Mononuclear cell (primary cell): Measurements from ENCODE around the gene PARVA. TPM values are rescaled to one million over a fixed set of nuclear protein-coding genes. Genes with fewer than 3 reads are reported as not detected.

Source experiments
- H3K27me3 ChIP-seq: 2 replicates; pipeline ENCODE4 v1.6.0; 2011; ENCODE audit warnings: low read length, control low read depth; ENCODE audit not compliant: insufficient read depth
- H3K4me1 ChIP-seq: 2 replicates; pipeline ENCODE4 v1.5.1; 2011; ENCODE audit warnings: mild to moderate bottlenecking, low read length, control low read depth; ENCODE audit not compliant: insufficient read depth
- H3K4me3 ChIP-seq: 2 replicates; pipeline ENCODE4 v1.5.1; 2011; ENCODE audit warnings: mild to moderate bottlenecking, low read length, moderate library complexity
- H3K9me3 ChIP-seq: 2 replicates; pipeline ENCODE4 v1.5.1; 2011; ENCODE audit warnings: low read depth, mild to moderate bottlenecking, control low read depth, low read length
- total RNA-seq: library from RNA; depleted of rRNA; stranded (reverse); fragments of >200 nt; gene quantifications from one replicate; pipeline ENCODE4 v1.2.3, GENCODE V29; 2012

PARVA gene
- total RNA-seq, 1 donor: 0.21 TPM

DNA sequence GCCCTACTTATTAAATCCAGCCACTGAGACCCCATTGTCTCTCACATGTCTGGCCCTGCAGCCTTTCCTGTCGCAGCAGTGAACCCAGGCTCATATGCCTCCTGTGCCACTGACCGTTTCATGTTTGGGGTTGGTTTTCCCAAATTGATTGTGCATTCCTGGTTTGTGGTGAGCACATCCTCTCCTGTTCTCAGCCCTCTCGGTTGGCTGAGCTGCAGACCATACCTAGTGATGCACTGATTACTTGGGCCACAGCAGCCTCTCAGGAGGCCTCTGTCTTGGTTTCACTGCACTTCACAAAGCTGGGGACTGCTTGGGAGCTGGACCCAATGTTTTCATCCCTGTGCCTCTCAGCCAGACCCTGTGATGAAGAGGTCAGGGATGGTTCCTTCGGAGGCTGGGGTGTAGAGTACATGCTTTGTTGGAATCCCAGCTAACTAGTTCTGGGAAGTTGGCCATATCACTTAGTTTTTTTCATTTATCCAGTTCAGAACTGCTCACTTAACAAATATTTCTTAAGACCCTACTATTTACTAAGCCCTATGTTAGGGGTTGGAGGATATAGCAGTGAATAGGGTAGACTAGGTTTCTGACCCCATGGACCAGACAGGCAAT is 30.9 kb downstream of the PARVA start:
- Histone ChIP-seq H3K27me3 (no peaks in the 10 kb centered on the region), H3K4me3 (no peak overlapping the region), H3K4me1 (no peaks in the 10 kb centered on the region), H3K9me3 (no peaks in the 10 kb centered on the region)

DNA sequence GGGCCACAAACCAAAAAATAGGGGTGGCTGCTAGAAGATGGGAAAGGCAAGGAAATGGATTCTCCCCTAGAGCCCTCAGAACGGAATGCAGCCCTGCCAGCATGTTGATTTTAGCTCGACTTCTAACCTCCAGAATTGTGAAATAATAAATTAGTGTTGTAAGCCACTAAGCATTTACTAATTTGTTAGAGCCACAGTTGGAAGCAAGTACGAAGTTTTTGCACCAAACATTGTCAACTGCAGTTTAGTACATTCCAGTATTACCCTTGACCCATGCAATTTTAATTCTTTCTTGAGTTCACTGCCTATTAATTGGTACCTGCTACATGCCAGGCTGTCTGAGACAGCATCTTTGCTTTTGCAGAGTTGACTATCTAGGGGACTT is 32.2 kb downstream of the PARVA start:
- Histone ChIP-seq H3K4me3 (no peak overlapping the region), H3K4me1 (no peaks in the 10 kb centered on the region), H3K27me3 (no peaks in the 10 kb centered on the region), H3K9me3 (no peaks in the 10 kb centered on the region)

DNA sequence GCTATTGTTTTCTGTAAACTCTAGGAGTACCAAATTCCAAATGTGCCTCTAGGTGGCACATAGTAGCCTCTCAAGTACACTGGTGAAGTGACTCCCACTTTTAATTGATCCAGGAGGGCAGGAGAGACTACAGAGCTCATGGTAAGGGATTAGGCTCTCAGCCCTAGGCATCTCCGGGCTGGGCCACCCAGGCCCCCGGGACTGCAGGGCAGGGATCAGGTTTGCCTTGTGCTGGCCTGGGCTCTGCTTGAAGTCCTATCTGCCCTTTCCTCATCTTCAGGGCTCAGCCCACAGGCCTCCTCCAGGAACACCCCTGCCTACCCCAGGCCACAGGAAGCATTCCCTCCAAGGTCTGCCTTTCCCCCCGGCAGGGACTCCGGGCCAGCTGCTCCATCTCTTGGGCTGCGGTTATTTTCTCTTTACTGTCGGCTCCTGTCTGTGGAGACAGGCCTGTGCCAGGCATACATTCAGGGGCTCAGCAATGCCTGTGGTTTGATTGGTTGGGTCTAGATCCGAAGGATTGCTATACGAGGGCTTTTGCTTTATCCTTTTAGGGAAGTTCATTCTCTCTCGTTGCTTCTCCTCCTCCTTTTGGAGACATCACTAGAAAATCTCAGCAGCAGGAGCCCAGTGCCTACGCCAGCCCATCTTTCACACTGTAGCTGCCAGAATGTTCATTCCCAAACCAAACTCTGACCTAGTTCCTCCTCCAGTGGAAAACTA is 32.8 kb downstream of the PARVA start:
- Histone ChIP-seq H3K27me3 (no peaks in the 10 kb centered on the region), H3K9me3 (no peaks in the 10 kb centered on the region), H3K4me1 (no peaks in the 10 kb centered on the region), H3K4me3 (no peak overlapping the region)

DNA sequence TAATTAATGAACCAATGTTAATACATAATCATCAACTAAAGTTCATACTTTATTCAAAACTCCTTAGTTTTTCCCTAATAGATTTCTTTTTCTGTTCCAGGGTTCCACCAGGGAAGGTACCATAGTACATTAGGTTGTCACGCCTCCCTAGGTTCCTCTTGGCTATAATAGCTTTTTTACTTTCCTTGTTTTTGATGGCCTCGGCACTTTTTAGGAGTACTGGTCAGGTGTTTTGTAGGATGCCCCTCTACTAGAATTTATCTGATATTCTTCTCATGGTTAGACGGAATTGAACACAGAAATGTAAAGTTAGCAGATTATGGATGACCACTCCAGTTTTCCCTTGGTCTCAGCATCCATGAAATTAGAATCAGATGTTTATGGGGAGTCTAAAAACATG is 34.0 kb downstream of the PARVA start:
- no peaks in the 10 kb centered on the region for H3K4me1 ChIP-seq
- no peak overlapping the region for H3K4me3 ChIP-seq
- H3K27me3 ChIP-seq: no peaks in the 10 kb centered on the region
- H3K9me3 ChIP-seq: no peaks in the 10 kb centered on the region

DNA sequence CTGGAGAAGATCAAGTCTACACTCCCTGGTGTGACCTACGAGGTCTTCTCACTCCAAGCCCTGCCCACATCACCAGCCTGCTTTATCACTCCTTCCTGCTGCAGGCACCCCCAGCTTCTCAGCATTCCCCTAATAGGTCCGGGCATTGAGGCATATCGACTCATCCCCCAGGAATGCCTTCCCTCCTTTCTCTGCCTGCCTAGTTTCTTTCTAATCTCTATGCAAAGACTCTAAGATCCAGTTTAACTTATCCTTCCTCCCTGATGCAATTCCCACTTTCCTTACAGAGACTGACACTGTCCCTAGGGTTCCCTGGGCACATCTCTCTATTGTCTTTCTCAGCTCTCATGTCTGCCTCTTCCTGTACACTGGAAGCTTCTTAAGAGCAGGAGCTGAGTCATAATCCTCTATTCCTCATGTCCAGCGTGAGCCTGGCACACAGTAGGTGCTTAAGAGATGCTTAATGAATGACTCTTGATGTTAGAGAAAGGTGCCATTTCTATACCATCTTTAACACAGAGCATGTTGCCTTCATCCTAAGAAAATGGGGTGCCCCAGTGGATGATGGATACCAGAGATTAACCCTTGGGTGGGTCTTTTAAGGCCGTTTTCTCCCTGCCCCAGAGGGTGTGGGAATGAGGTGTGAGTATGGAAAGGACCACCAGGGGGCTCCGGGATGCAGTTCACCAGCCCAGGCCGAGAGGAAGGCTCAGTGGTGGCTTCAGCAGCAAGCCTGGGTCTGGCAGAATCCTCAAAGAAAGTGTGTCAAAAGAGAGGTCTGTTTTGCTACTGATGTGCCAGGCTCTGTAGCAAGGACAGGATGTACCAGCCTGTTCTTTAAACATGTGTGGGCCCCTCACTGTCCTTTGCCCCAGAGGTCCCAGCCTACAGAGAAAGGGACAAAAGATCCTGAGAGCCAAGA is 34.7 kb downstream of the PARVA start:
- no peaks in the 10 kb centered on the region for H3K9me3 ChIP-seq
- no peaks in the 10 kb centered on the region for H3K27me3 ChIP-seq
- no peak overlapping the region for H3K4me3 ChIP-seq
- no peaks in the 10 kb centered on the region for H3K4me1 ChIP-seq

DNA sequence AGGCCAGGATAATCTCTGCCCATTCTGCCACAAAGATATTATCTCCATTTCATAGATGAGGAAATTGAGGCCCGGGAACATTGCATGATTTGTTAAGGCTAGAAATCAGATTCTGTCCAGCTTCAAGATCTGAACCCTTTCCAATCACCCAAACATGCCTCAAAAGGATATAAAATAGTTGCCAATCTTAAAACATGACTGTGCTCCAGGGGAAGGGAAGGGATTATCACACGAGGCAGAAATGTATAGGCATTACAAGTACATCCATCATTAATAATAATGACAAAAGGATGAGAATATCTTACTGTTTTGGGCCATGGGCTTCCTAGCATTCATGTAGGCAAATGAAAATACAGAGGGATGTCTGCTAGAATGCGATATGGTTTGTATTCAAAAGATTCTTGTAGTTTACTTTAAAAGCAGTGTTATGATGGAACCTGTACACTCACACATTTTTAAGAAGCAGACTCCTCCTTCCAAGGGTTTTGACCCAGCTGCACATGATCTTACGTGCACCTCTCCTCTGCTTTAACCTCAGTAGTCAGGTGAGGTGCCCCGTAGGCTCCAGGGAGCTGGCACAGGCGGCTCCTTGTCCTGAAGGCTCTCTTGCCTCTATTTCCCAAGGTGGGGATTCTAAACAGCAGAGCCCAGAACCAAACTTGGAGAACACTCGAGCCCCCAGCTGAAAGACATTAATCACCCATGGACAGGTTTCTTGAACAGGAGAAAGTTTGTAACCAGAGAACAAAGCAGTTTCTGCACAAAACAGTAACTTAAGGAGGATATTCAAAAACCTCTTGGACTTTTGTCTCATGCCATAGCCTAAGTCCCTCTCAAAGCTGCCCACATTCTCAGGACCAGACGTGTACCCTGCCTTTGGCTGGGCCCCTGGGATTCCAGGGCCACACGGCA is 36.0 kb downstream of the PARVA start:
- no peak overlapping the region for H3K4me3 ChIP-seq

DNA sequence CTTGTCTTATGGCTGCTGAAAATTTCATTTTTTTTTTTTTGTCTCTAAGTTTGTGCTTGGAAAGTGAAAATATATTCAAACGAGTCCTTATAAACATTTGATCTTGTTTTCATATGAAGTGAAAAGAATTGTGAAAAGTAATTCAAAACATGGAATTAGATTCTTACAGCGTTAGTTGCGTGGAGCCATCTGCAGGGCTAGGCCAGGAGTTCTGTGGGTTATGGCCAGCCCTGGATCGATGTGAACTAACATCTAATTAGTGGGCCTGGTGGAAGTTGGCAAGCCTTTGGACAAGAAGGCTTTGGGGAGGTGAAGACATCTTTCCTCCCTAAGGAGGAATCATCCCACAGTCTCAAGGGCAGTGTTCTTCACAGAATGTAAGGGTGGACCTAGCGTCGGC is 37.2 kb downstream of the PARVA start:
- Histone ChIP-seq H3K27me3 (no peaks in the 10 kb centered on the region), H3K4me3 (no peak overlapping the region), H3K4me1 (no peaks in the 10 kb centered on the region), H3K9me3 (no peaks in the 10 kb centered on the region)

More for the DNA sequence above, 36.0 kb downstream of the PARVA start:
- Histone ChIP-seq H3K27me3 (no peaks in the 10 kb centered on the region), H3K9me3 (no peaks in the 10 kb centered on the region), H3K4me1 (no peaks in the 10 kb centered on the region)

DNA sequence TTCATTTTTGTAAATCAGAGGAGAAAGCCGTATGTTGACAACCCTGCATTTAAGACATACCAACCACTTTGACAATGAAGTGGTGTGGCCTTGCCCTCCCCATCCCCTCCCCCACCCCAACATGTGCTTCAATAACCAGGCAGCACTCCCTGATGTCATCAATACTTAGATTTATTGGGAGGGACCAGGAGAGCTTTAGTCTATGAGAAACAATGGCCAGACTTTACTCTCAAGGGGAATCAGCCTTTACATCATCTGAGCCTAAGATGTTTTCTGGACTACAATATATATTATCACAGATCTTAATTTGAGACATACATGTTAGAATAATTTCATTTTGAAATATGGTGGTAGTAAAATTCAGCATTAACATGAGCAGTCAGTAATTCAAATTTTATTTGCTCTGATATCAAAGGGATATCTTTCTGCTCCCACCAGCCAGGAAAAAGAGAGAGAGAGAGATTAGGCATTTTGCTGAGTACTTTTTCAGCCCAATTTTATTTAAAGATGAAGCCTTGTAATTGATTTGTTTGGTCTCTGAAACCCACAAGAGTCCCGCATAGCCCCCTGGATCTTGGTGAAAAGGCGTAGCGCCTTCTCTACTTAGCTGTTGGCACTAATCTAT is 38.1 kb downstream of the PARVA start:
- Histone ChIP-seq H3K4me1 (no peaks in the 10 kb centered on the region), H3K4me3 (no peak overlapping the region), H3K9me3 (no peaks in the 10 kb centered on the region), H3K27me3 (no peaks in the 10 kb centered on the region)

DNA sequence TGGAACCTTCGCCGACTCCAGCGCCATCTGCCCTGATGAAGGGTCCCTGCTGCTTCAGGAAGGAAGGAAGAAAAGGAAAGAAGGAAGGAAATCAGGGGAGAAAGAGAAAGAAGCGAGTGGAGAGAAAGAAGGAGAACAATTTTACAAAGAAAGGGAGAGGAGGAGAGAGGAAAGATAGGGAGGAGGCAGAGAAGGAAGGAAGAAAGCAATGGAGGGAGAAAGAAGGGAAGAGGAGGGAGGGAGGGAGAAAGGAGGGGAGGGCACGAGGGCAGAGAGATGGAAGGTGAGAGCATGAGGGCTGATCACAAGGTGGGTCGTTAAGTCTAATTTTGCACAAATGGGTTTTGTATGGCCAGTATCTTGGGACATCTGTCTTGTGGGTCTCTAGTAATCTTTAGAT is 39.2 kb downstream of the PARVA start:
- no peaks in the 10 kb centered on the region for H3K9me3 ChIP-seq
- no peaks in the 10 kb centered on the region for H3K27me3 ChIP-seq
- no peaks in the 10 kb centered on the region for H3K4me1 ChIP-seq
- no peak overlapping the region for H3K4me3 ChIP-seq

DNA sequence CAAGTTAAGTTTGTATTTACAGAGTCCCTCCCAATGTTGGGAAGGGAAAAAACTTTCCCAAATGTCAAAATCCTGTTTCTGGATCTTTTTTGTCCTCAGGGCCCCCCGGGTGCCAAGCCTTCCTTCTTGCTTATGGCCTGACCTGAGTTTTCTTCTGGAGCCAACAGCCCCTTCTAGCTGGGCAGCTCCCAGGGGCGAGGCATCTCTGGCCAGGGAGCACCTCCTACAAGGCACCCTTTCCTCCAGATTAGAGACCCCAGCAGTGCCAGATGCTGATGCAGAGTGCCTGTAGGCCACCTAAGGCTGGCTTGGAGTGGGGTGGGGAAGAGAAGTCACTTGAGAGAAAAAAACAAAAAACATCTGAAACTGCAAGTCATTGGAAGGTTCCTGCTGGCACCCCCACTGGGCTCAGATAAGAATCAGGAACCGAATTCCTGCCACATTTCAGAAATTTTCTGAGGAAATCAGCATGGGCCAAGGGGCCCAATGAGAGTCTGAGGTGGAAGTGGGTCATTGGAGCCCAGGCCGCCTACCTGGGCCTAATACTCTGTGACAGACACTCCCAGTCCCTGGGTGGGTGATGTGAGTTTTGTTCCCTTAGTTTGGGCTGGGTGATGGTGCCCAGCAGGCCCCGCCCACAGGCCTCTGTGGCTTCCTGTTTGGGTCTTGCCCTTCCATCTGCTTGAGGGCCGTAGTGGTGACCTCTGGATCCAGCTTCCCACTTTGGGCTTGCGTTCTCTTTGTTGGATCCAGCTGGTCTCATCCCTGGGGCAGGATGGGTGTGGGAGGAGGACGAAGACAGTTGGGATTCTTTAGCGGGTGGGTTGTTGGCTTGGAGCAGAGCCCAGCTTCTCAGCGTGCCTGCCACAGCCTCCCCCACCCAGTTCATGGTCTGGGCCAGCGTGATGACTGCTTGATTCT is 40.6 kb downstream of the PARVA start:
- Histone ChIP-seq H3K4me3 (no peak overlapping the region), H3K4me1 (no peaks in the 10 kb centered on the region), H3K27me3 (no peaks in the 10 kb centered on the region), H3K9me3 (no peaks in the 10 kb centered on the region)

DNA sequence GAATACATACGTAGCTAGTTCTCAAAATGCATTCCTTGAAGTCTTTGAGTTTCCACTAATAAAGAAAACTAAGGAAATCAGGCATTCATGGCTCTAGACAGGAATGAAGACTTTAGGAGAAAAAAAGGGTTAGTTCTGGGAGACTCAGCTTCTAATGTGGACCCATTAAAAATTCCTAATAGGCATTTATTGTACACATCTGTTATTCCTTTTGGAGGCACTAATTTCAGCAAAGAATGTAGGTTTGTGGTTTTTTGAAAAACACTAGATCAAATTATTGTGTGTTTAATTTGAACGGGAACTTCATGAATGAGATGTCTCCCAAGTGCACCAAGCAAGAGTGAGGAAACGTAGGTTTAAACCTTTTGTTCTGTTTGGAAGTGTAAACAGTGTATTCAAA is 42.7 kb downstream of the PARVA start:
- Histone ChIP-seq H3K4me3 (no peak overlapping the region), H3K9me3 (no peaks in the 10 kb centered on the region), H3K27me3 (no peaks in the 10 kb centered on the region), H3K4me1 (no peaks in the 10 kb centered on the region)

DNA sequence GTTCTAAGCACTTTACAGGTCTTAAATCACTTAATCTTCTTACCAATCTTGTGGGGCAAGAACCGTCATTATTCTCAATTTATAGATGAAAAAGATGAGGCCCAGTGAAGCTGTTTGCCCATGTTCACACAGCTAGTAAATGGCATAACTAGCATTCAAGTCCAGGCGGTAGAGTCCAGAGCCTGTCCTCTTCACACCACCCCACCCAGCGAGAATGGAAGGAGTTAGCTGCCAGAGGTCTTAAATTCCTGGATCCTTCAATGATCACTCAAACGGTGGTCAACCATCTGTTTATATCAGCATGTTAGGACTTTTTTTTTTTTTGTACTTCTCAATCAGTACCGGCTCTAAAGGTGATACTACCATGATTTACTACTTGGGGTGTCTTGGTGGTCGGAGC is 43.3 kb downstream of the PARVA start:
- no peak overlapping the region for H3K4me3 ChIP-seq
- H3K9me3 ChIP-seq: no peaks in the 10 kb centered on the region
- no peaks in the 10 kb centered on the region for H3K27me3 ChIP-seq
- H3K4me1 ChIP-seq: no peaks in the 10 kb centered on the region

DNA sequence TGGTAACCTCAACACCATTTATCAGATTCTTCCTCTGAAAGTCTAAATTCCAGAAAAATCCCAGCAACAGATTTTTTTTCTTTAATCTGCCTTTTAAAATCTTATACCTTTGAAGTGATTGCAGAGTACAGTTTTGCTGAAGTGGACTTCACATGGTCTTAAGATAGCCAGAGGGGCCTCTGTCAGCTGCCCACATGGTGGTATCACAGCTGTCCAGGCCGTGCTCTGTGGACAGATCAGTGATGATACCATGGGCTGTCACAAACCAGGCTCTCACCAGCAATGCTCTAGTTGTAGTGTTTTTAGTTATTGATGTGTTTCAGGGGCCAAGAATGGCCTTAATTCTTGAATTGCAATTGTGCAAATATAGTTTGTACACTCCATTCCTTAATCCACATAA is 44.0 kb downstream of the PARVA start:
- no peak overlapping the region for H3K4me3 ChIP-seq
- H3K27me3 ChIP-seq: no peaks in the 10 kb centered on the region
- H3K4me1 ChIP-seq: no peaks in the 10 kb centered on the region
- H3K9me3 ChIP-seq: no peaks in the 10 kb centered on the region
